GM21723 (cell line): ENCODE measurements around the gene HDDC2.
A peak's percentile ranks its signal among the peaks of the same experiment; 100 is the strongest.

Experiments
- ATAC-seq: cut with Tn5 transposase; IDR thresholded peaks from one replicate; pipeline ENCODE4 v1.9.1; 2021; ENCODE audit warnings: mild to moderate bottlenecking, moderate library complexity; ENCODE audit not compliant: unreplicated experiment

Gene HDDC2

DNA sequence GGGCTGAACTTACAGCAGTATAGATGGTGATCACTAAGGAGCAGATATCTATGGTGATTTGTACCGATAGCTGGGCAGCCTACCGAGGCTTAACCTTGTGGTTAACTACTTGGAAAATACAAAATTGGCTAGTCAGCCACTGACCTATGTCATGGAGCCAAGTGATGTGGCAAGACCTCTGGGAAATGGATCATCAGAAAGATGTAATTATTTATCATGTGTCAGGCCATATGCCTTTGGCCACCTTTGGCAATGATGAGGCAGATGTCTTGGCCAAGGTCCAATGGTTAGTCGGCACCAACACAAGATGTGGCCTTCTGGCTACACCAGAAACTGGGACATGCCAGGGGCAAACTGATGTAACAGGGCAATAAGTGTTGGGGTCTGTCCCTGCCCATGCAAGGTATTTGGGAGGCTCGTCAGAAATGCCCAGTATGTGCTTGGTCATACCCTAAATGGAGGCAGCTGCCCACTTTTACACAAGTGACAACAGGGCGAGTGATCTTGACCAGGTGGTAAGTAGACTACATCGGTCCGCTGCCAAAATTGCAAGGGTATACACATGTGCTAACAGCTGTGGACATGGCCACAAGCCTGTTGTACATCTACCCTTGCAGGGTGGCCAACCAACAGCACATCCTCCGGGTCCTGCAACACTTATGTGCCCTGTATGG, 30.1 kb downstream of the HDDC2 start:
- ATAC-seq, result no peak

DNA sequence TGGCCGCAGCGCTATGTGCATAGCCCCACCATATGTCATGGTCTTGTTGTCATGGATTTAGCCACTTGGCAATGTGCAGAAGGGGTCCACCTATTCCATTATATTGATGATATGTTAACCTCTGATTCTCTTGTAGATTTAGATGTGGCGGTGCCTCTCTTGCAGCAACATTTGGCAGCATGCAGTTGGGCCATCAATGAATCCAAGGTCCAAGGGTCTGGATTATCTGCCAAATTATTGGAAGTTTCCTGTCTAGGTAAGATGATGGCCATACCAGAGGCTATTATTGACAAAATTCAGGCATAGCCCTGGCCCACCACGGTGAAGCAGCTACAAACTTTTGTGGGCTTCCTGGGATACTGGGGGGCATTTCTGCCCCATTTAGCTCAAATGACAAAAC, 31.4 kb downstream of the HDDC2 start:
- ATAC-seq, result no peak

DNA sequence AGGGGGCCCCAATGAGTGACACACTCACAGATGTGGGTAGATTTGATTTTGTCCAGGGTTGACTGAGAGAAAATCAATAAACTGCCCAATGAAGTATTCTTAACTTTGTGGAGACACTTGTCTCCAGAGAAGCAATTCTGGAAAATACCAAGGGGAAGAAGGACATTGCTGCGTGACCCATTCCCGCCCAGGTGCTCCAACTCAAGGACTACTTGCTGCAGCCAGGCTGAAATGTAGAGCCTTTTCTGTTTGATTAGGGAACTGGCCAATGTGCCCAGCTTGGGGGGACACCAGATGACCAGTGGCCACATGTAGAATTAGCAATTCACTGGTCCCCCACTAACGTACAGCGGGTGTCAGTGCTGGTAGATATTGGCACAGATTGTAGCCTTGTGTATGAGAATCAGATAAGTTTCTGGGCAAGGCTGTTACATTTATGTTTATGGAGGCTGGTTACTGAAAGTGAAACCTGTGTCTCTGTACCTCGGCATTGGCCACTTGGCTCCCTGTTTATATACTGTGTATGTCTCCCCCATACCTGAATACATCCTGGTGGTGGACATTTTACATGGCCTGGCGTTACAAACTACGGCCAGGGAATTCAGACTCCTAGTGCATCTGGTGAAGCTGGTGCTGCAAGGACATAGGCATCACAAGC, 32.3 kb downstream of the HDDC2 start:
- no peak for ATAC-seq

DNA sequence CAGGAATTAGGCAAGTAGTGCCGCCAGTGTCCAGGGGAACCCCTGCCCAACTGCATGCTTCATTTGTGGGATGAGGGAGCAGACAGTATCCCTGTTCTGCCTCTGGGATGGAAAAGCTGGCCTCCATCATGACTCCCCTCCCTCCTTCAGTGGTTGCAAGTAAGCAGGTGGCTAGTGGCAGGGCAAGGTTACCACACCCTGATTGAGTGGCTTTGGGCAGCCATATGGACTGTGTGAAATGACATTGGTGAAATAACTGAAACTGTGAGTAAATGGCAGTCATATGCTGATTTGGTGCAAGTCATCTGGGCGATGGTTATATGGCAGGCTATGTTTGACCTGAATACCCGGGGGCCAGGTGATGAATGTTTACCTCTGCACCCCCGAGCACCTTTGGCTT, 33.0 kb downstream of the HDDC2 start:
- ATAC-seq, result no peak

DNA sequence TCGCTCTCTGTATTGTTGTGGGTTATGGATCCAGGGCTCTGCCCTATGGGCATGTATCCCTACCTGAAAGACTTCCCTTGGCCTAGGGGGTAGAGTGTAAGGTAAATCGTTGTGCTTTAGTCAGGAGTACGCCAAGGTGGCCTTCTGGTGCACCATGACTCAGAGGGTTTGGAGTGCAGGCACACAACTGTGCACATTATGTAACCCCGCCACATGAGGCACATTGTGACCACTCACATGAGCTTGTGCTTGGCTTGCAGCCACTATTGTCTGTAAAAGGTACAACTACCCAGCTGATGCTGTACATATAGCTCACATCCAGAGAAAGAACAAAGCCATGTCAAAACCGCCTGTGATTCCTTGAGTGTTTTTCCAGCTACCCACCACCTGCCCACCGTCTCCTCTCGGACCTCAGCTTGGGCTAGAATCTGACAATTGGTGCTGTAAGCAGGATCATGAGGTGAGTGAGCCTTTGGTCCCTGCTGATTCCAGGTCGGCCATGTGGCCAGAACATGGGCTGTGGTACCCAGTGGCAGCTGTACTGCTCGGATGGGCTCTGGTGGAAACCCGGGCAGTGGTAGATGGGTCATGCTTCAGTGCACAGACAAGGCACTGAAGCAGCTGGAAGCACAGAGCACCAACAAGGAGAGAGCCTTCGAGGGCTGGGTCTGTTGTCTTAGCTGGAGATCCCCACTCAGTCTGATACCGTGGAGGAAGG, 33.8 kb downstream of the HDDC2 start:
- no peak for ATAC-seq

DNA sequence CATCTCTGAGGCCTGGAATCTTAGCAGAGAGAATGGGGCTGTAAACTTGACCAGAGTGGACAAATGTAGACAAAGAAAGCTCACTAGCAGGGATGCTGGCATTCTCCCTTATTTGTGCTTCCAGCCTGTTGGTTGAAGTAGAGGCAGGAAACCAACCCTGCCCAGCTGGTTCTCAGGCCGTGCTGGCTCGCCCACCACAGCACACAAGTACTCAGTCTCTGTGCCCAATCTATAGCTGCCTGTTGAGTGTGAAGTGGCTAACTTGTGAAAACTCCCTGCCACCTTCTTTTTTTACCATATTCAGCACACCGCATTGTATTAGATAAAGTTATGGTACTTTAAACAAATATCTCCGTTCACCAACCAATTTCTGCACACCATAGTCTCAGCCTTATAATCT, 37.3 kb downstream of the HDDC2 start:
- no peak for ATAC-seq

DNA sequence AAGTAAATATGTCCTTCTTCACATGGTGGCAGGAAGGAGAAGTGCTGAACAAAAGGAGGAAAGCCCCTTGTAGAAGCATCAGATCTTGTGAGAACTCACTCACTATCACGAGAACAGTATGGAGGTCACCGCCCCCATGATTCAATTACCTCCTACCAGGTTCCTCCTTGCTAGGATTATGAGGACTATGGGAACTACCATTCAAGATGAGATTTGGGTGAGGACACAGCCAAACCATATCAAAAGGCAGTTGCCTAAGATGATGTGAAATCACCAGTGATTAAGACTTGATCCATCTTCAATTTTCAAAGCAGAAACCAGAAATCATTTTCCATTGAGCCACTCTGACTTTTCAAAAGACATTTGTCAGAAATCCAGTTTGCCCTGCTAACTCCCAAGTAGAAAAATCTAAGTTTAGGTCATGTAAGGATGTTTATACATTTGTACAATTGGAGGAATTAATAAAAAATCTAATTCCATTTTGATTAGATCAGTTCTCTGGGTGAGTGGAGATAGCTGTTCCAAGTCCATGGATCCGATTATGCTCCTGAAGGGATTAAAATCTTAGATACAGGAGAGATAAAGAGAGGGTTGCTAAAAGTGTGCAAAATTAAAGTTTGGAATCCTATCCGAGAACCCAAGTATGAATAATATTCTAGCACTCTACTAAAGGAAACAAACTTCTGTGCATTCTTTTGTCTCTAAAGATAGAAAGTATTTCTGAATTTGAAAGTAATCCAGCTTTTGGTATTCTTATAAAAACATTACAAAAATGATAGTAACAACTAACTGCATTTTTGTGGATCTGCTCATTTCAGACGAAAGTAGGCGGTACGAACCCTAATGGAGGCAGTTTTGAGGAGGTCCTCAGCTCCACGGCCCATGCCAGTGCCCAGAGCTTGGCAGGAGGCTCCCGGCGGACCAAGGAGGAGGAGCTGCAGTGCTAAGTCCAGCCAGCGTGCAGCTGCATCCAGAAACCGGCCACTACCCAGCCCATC, 39.5 kb downstream of the HDDC2 start:
- no peak for ATAC-seq

DNA sequence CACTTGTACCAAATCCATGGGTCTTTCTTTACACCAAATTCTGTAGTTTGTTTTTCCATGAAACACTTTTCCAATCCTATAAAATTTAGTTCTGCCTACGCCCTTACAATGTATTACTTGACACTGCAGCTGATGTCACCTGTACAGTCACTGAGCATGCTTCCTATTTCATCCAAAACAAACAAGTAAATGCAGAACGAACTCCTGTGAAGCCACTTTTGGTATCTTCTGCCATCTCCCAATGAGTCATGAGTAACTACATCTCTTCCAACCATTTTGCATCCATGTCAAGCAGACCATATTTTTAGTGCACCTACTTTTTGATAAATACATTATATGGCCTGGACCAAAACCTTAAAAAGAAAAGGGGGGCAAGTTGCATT, 42.4 kb downstream of the HDDC2 start:
- ATAC-seq, result no peak

DNA sequence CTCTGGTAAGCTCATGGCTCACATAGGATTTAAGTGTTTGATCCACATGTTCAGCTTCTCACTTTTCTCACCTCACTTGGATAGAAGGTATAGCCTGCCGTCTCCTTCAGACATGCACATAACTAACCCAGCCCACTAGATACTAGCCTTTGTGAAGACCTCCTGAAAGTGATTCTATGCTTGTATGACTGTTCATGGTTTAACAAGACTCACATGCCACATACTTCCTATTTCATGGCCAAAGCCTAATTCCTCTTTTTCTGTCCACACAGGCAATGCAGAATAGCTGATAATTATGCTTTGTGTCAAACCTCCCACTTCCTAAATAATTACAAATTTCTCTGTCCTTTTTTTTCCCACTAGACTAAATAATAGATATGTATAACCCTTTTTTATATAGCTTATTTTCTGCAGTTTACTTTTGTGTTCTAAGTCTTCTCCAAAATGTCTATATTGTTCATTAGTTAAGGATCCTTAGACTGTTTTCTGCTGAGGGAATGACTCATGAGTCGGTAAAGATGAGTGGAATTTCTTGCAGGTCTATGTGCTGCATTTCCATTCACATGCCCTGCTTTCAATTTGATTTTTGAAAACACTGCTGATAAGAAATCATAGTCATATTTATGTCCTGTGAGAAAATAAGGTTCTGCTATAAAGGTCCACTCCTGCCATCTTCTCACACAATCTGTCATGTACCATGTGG, 43.0 kb downstream of the HDDC2 start:
- peak; percentile 65 for ATAC-seq

DNA sequence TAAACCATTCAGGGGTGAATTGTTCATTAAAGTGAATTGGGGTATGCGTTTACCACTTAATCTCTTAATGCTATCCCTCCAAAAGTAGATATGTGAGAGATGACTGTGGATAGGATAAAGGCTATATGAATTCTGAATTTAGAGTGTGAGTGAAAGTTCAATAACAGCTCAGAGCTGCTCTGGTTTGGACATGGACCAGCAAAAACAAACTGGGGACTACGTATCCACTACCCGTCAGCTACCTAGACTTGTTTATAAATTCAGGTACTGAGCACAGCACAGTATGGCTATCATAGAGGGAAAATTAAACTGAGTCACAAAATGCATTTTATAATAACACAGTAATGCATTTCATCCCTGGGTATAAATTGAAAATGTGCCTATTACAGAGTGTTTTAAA, 44.4 kb downstream of the HDDC2 start:
- no peak for ATAC-seq

DNA sequence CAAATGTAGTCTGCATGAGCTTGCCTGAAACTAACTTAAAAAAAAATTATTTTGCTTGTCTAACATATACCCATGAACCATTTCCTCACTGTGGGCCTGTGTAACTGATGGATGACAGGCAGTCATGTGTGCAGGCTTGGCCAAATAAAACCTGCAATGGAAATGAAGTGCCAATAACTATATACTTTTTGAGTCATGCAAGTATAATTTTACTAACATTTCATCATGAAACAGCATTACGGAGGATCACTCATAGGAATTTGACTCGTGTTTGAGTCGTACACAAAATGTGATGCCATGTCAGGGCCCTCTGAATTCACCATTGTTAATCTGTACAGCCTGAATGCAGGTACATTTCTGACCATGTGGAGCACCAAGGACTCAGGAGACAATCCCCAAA, 46.6 kb downstream of the HDDC2 start:
- ATAC-seq, result no peak

DNA sequence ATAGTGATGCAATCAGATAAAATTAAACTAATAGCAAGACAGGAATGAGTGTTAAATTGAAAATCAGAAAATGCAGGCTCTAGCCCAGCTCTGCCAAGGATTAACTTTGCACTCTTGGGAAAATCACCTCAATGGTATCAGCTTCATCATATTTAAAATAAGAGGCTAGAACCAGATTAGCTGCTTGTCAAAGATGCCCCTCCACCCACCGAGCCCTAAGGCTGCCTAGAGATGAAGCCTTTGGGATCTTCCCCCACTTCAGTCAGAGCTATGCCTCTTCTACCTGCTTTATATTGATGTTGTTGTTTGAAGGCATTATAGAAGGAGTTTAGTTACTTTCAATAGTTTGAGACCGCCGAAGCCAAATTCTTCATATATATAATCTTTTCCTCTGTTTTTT, 47.4 kb downstream of the HDDC2 start:
- no peak for ATAC-seq

DNA sequence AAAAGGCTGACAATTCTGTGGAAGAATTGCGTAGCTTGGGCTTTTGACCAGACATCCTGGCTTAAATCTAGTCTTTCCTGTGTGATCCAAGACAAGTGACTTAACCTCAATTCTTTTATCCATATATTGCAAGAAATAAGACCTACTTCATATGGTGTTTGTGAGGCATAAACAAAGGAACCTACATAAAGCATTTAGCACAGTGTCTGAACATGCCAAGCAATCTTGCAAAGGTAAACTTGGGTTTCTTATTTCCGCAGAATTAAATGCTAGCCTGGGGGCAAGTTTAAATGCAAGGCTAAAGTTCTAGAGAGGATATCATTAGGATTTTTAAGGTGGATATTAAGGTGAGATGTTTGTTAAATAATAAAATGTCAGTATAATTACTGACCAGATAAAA, 47.9 kb downstream of the HDDC2 start:
- ATAC-seq, result no peak

DNA sequence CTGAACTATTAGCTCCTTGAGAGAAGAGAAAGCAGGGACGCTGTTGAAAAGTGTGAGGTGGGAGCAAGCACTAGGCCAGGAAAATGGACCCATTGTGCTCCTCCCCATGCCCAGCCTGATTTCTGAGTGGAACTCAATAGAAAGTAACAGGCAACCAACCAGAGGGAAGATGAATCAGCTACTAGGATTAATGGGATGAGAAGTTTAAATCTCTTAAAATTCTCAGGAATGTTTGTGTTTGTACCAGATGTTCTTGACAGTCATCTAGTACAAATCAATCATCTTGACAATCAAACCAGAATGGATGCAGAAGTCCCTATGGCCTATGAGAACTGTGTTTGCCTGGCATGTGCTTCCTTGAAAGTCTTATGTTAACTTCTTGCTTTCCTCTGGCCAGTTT, 48.9 kb downstream of the HDDC2 start:
- no peak for ATAC-seq

DNA sequence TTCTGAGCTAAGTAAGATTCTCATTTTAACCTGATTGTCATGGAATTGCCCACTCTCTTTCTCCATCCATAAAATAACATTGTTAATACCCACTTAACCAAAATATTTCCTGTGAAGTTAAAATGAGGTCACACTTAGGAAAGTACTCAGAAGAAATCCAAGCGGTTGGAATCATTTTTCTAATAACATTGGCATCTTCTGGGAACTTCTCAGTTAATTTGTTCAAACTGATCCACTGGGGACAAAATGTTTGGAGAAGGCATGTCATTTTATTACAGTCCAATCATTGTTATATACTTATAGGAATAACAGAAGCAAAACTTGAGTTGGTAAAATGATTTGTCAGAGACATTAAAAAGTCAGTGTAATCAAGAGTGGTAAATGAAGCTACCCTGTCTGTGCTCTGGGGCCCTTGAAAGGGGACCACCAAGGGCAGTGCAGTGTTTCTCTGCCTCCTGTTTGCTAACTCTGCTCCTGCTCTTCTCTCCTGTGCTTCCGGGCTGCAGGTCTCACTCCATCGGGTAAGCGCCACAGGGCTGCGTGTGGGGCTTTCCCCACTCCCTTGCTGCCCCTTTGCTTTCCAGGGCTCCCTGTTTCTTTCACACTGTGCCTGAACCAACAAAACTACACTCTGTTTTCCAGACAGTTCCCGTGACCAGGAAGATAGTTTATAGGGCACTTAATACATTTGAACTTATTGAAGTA, 50.1 kb downstream of the HDDC2 start:
- ATAC-seq, result no peak

DNA sequence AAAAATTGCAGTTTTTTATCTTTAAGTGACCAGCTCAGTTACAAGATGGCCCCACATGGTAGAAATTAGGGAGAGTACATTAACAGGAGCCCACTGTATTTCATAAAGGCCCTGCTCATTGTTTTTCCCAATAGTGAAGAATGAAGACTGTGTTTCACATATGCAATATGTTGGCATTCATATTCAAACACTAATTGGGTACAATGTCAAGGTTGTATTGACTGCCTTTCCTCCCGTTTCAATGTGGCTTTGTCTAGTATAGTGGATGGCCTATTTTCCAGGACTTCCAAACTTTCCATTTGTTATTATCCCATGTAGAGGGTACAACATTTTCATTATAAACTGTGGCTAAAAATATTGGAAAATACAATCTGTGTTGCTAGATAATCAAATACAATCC, 51.3 kb downstream of the HDDC2 start:
- no peak for ATAC-seq

DNA sequence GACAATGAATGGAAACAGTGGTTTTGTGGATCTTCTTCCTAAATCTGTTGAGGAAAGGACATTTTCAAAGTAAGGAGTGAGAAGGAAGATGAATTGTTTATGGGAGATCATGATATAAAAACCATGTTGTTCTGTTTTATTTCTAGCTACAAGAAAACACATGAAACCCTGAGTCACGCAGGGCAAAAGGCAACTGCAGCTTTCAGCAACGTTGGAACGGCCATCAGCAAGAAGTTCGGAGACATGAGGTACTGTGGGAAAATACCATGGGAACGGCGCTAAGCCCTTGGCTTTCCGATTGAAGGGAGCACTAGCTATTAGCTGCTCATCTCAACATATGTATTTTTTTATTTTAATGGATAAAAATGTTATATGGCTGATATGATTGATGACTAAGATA, 53.6 kb downstream of the HDDC2 start:
- no peak for ATAC-seq

DNA sequence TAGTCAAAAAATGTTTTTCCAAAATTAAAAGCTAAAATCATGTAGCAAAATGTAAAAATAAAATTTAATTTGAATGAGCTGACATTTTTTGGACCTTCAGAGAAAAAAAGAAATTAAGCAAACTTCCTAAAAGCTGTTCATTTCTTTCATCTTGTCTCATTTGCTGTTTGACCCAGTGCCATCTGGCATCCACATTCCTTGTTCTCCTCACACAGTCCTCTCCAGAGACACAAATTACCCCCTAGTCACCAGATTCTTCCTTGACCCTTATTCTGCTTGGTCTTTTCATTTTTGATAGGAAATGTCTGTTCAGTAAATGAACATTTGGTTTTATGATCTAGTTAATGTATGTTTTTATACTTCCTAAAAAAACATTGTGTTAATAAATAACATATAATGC, 55.2 kb downstream of the HDDC2 start:
- ATAC-seq, result no peak

DNA sequence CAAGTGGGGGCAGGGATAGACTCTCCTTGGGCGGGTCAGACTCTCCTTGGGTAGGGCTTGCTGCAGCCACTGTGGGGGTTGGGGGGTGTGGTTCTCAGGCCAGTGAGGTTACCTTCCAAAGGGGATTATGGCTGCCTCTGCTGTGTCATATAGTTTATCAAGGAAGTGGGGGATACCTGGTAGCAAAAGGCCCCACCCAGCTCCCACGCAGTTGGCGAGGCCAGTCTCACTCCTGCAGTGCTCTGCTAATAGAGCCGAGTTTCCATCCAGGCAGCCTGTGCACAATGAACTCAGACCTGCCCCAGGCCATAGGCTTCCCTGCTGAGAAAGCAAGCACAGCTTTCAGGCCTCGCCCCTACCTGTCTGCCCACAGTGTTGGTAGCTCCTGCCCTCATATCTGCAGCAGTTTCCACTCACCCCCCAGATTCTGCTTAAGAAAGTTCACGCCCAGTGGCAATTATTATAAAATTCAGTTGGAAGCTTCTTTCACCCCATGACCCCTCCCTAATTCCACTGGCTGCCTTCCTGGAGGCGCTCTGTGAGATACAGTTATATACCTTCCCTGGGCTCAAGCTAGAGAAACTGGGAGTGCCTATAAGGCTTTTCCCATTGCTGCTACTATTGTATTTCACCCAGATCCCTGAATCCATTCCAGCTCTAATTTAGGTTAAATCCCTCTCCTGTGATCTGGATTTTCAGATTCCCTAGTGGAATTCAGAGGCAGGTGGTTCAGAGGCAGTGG, 56.1 kb downstream of the HDDC2 start:
- no peak for ATAC-seq
